CD8-positive, alpha-beta memory T cell (primary cell): Measurements from ENCODE around the gene CSNK1E. TPM values are rescaled to one million over a fixed set of nuclear protein-coding genes. Genes with fewer than 3 reads are reported as not detected.

Source experiments
- CTCF ChIA-PET: fragments of 350-600 bp; sonication (Branson Sonifier 250); formaldehyde crosslinking; loops from one replicate; lab custom pipeline; 2021; ENCODE audit warnings: antibody characterized with exemption; lab: Charles Lee
- POLR2A ChIA-PET: fragments of 350-600 bp; sonication (Branson Sonifier 250); formaldehyde crosslinking; loops from one replicate; lab custom pipeline; 2021; ENCODE audit warnings: antibody characterized with exemption; lab: Charles Lee
- DNase-seq, 5 donors: peaks; one replicate each; pipeline versions ENCODE4 v3.0.0 to v3.0.0-alpha.2; 2020 to 2022; ENCODE audit warnings: mixed read lengths in 1 of 5
- H3K27ac ChIP-seq: one replicate; pipeline ENCODE4 v1.7.0; 2013; ENCODE audit warnings: low read depth, mild to moderate bottlenecking, low read length, moderate library complexity
- H3K27me3 ChIP-seq: 2 replicates; pipeline ENCODE4 v1.7.0; 2013; ENCODE audit warnings: low read length, mild to moderate bottlenecking; ENCODE audit not compliant: insufficient read depth, poor library complexity, severe bottlenecking
- H3K36me3 ChIP-seq: 2 replicates; pipeline ENCODE4 v1.7.0; 2013; ENCODE audit warnings: mild to moderate bottlenecking, low read length, moderate library complexity; ENCODE audit not compliant: insufficient read depth
- H3K4me1 ChIP-seq: 2 replicates; pipeline ENCODE4 v1.7.0; 2013; ENCODE audit warnings: mild to moderate bottlenecking, low read length, moderate library complexity; ENCODE audit not compliant: insufficient read depth
- H3K4me3 ChIP-seq: 2 replicates; pipeline ENCODE4 v1.7.0; 2013; ENCODE audit warnings: mild to moderate bottlenecking, low read length
- H3K9me3 ChIP-seq: 2 replicates; pipeline ENCODE4 v1.7.0; 2013; ENCODE audit warnings: mild to moderate bottlenecking, low read length
- H3K27ac Mint-ChIP-seq, 8 donors: one replicate each; pipeline ENCODE4 v1.8.0; 2020 to 2021; ENCODE audit warnings: mixed read lengths in 8 of 8, mild to moderate bottlenecking in 6 of 8, inconsistent platforms in 3 of 8, moderate library complexity in 3 of 8
- H3K27me3 Mint-ChIP-seq, 2 donors: one replicate each; pipeline ENCODE4 v1.8.0; 2020 to 2021; ENCODE audit warnings: mixed read lengths in 2 of 2, mild to moderate bottlenecking in 1 of 2, moderate library complexity in 1 of 2
- H3K36me3 Mint-ChIP-seq, 3 donors: one replicate each; pipeline ENCODE4 v1.8.0; 2020 to 2021; ENCODE audit warnings: mixed read lengths in 3 of 3, inconsistent platforms in 1 of 3, mild to moderate bottlenecking in 1 of 3
- H3K4me1 Mint-ChIP-seq, 3 donors: one replicate each; pipeline ENCODE4 v1.8.0; 2020 to 2021; ENCODE audit warnings: mixed read lengths in 3 of 3, inconsistent platforms in 1 of 3, mild to moderate bottlenecking in 1 of 3
- H3K4me3 Mint-ChIP-seq, 7 donors: one replicate each; pipeline ENCODE4 v1.8.0; 2020 to 2021; ENCODE audit warnings: mixed read lengths in 7 of 7, mild to moderate bottlenecking in 6 of 7, moderate library complexity in 4 of 7, inconsistent platforms in 2 of 7
- H3K9me3 Mint-ChIP-seq, 5 donors: one replicate each; pipeline ENCODE4 v1.8.0; 2020 to 2022; ENCODE audit warnings: mixed read lengths in 5 of 5, mild to moderate bottlenecking in 3 of 5, moderate library complexity in 2 of 5, inconsistent platforms in 1 of 5
- polyA plus RNA-seq: library from polyadenylated mRNA; unstranded; fragments of 300-500 nt; fragmentation: Illumina TruSeq; gene quantifications from one replicate; pipeline ENCODE4 v1.2.3, GENCODE V29; 2021
- total RNA-seq, 2 experiments: library from RNA; stranded (reverse); gene quantifications; one replicate each; pipeline ENCODE4 v1.2.3, GENCODE V29; 2021

The CSNK1E gene
- total and polyA plus RNA-seq, 3 experiments from 2014 or later: 14.1 to 105 (median 102) TPM

- H3K4me1 ChIP-seq: no peaks in the 10 kb centered on the region
- DNase-seq: no peak
- no peak overlapping the region for H3K27ac ChIP-seq
- peaks cover 0 to 8% (median 4%) of the 10 kb centered on the region in 3 donors for H3K4me1 Mint-ChIP-seq
- H3K4me3 ChIP-seq: no peak overlapping the region
- H3K9me3 Mint-ChIP-seq: no peaks in the 10 kb centered on the region
- peaks cover 5 to 59% (median 14%) of the 10 kb centered on the region in 3 donors for H3K36me3 Mint-ChIP-seq
- CTCF ChIA-PET: no interaction called here
- H3K27me3 Mint-ChIP-seq: no peaks in the 10 kb centered on the region
- H3K27ac Mint-ChIP-seq: no peak overlapping the region
- no peaks in the 10 kb centered on the region for H3K36me3 ChIP-seq
- POLR2A ChIA-PET: no interaction called here
- H3K4me3 Mint-ChIP-seq: no peak overlapping the region
- H3K27me3 ChIP-seq: no peaks in the 10 kb centered on the region
- H3K9me3 ChIP-seq: no peaks in the 10 kb centered on the region
Observed at GRCh38 chr22:38246046-38246658, 71.1 kb downstream of the CSNK1E start.

GRCh38 chr22:38244106-38244505 lies 73.1 kb downstream of the CSNK1E start:
- Mint-ChIP-seq H3K9me3 (no peaks in the 10 kb centered on the region), H3K27me3 (no peaks in the 10 kb centered on the region), H3K36me3 (peaks cover 11 to 65% (median 18%) of the 10 kb centered on the region in 3 donors), H3K4me3 (no peak overlapping the region), H3K4me1 (peaks cover 0 to 6% (median 4%) of the 10 kb centered on the region in 3 donors), H3K27ac (peak overlapping the region in 2 of 8 donors; percentile 74 to 75)
- H3K4me3 ChIP-seq: no peak overlapping the region
- no peaks in the 10 kb centered on the region for H3K27me3 ChIP-seq
- no peaks in the 10 kb centered on the region for H3K36me3 ChIP-seq
- no peaks in the 10 kb centered on the region for H3K4me1 ChIP-seq
- H3K27ac ChIP-seq: no peak overlapping the region
- no peak for DNase-seq
- POLR2A ChIA-PET: no interaction called here
- CTCF ChIA-PET: no interaction called here
- no peaks in the 10 kb centered on the region for H3K9me3 ChIP-seq

DNA sequence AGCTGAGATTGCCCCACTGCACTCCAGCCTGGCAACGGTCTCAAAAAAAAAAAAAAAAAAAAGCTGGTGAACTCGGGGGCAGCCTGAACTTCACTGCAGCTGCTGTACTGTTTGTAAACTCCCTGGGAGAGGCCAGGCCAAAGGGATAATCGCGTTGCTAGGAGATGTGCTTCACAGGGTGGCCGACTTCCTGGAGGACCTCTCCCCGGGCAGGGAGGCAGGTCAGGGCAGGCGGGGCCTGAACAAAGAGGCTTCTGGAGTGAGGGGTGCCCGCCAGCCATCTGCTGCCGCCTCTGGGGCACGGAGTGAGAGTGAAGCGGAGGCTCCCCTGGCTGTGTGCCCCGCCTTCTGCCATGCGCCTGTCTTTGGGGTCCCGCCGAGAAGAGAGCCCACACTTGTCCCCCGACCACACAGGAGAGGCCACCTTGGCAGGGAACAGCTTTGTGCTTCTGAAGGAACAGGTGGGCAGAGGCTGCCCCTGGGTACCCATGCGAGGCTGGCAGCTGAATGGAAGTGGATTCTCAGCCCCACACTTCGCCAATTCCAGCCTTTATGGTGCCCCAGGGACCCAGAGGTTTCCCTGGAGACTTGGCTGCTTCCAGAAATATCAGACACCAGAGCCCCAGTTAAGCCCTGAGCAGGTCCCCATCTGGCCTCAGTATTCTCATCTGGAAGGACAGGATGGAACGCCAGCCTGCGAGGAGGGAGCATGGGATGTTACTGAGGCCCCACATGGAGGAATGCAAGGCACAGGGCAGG lies 74.0 kb downstream of the CSNK1E start:
- Mint-ChIP-seq H3K4me3 (no peak overlapping the region), H3K36me3 (peaks cover 8 to 66% (median 14%) of the 10 kb centered on the region in 3 donors), H3K27me3 (no peaks in the 10 kb centered on the region), H3K9me3 (no peaks in the 10 kb centered on the region), H3K27ac (peak overlapping the region in 2 of 8 donors; percentile 17 to 74), H3K4me1 (peaks cover 0 to 3% (median 2%) of the 10 kb centered on the region in 3 donors)
- ChIA-PET POLR2A (interaction anchor here (0.6 kb wide), 1 partner anchor 15 kb away, joined by 4 read pairs; no protein-coding TSS in a partner anchor), CTCF (no interaction called here)
- no peaks in the 10 kb centered on the region for H3K36me3 ChIP-seq
- no peaks in the 10 kb centered on the region for H3K4me1 ChIP-seq
- DNase-seq: no peak
- no peak overlapping the region for H3K27ac ChIP-seq
- no peak overlapping the region for H3K4me3 ChIP-seq
- no peaks in the 10 kb centered on the region for H3K27me3 ChIP-seq
- H3K9me3 ChIP-seq: no peaks in the 10 kb centered on the region

DNA sequence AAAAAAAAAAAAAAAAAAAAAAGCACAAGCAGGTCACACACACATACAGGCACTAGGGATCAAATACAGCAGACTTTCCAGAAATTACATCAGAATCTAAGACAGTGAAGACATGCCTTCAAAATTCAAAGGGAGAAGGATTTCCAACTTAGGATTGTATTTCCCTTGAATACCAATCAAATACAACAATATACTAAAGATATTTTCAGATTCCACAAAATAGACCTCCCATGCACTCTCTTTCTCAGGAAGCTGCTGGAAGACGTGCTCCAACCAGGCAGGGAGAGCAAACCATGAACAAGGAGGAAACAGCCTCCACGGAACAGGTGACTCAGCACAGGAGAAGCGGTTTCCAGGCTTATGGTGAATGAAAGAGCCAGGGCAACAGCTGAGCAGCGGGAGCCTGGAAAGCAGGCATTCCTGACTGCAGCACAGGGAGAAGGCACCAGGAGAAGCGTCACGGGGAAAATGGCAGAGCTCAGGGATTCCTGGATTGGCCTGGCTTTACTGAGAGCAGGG lies 76.4 kb downstream of the CSNK1E start:
- no peaks in the 10 kb centered on the region for H3K4me1 ChIP-seq
- H3K9me3 ChIP-seq: no peaks in the 10 kb centered on the region
- H3K36me3 ChIP-seq: no peaks in the 10 kb centered on the region
- no peaks in the 10 kb centered on the region for H3K27me3 ChIP-seq
- Mint-ChIP-seq H3K27me3 (no peaks in the 10 kb centered on the region), H3K4me1 (peaks cover 0 to 1% (median 0%) of the 10 kb centered on the region in 3 donors), H3K36me3 (peaks cover 6 to 52% (median 10%) of the 10 kb centered on the region in 3 donors), H3K4me3 (no peak overlapping the region), H3K27ac (peak overlapping the region in 2 of 8 donors; percentile 7 to 58), H3K9me3 (no peaks in the 10 kb centered on the region)
- POLR2A ChIA-PET: no interaction called here
- CTCF ChIA-PET: no interaction called here
- no peak for DNase-seq
- H3K27ac ChIP-seq: no peak overlapping the region
- no peak overlapping the region for H3K4me3 ChIP-seq

Other genes starting within 250 kb of the CSNK1E start
- gene SLC16A8, start 233.2 kb downstream of the CSNK1E start, total RNA-seq: under 1 TPM in 1 of 2 experiments, not detected in 1; 0.35 TPM
- gene SLC16A8, start 233.2 kb downstream of the CSNK1E start, polyA plus RNA-seq: not detected
- under 1 TPM; 0.53 to 0.58 TPM for gene BAIAP2L2, start 206.7 kb downstream of the CSNK1E start, total RNA-seq
- not detected for gene BAIAP2L2, start 206.7 kb downstream of the CSNK1E start, polyA plus RNA-seq
- 10 to 100 TPM; 33.0 to 34.1 TPM for gene PLA2G6, start 135.6 kb downstream of the CSNK1E start, total RNA-seq
- 5.6 TPM for gene PLA2G6, start 135.6 kb downstream of the CSNK1E start, polyA plus RNA-seq
- gene MAFF, start 115.4 kb downstream of the CSNK1E start, total RNA-seq: 1 to 10 TPM; 7.4 to 7.8 TPM
- 4.6 TPM for gene MAFF, start 115.4 kb downstream of the CSNK1E start, polyA plus RNA-seq
- gene TMEM184B, start 44.4 kb downstream of the CSNK1E start, total RNA-seq: 10 to 100 TPM; 29.0 to 31.7 TPM
- 23.4 TPM for gene TMEM184B, start 44.4 kb downstream of the CSNK1E start, polyA plus RNA-seq
- not detected for gene KCNJ4, start 137.8 kb upstream of the CSNK1E start, total RNA-seq
- gene KCNJ4, start 137.8 kb upstream of the CSNK1E start, polyA plus RNA-seq: not detected
- under 1 TPM; 0.13 to 0.33 TPM for gene KDELR3, start 150.7 kb upstream of the CSNK1E start, total RNA-seq
- gene KDELR3, start 150.7 kb upstream of the CSNK1E start, polyA plus RNA-seq: 0.45 TPM
- 100 to 1,000 TPM; 358 to 369 TPM for gene DDX17, start 188.9 kb upstream of the CSNK1E start, total RNA-seq
- gene DDX17, start 188.9 kb upstream of the CSNK1E start, polyA plus RNA-seq: 41.4 TPM